Neural progenitor cell (in vitro differentiated cells): Measurements from ENCODE around the gene OCEL1. TPM values are rescaled to one million over a fixed set of nuclear protein-coding genes. Genes with fewer than 3 reads are reported as not detected.

Experiments
- DNase-seq: peaks from one replicate; pipeline ENCODE4 v3.0.0-alpha.2; 2016; ENCODE audit warnings: low spot score
- H2AFZ ChIP-seq: fragments of 200-600 bp; sonication (generic); replicated peaks from 2 replicates; pipeline ENCODE4 v1.6.1; 2016; ENCODE audit warnings: antibody characterized with exemption
- H3F3A ChIP-seq: fragments of 200-600 bp; sonication (generic); 2 replicates; pipeline ENCODE4 v1.6.1; 2016; ENCODE audit warnings: antibody characterized with exemption, low read depth
- H3K27ac ChIP-seq: fragments of 200-600 bp; sonication (generic); 2 replicates; pipeline ENCODE4 v1.5.1; 2016; ENCODE audit warnings: mild to moderate bottlenecking
- H3K27me3 ChIP-seq: fragments of 200-600 bp; sonication (generic); 2 replicates; pipeline ENCODE4 v1.6.1; 2016; ENCODE audit warnings: mild to moderate bottlenecking, moderate library complexity
- H3K36me3 ChIP-seq: fragments of 200-600 bp; sonication (generic); 2 replicates; pipeline ENCODE4 v1.5.1; 2016
- H3K4me1 ChIP-seq: fragments of 200-600 bp; sonication (generic); 2 replicates; pipeline ENCODE4 v1.6.1; 2016; ENCODE audit warnings: mixed run types
- H3K4me2 ChIP-seq: fragments of 200-600 bp; sonication (generic); 2 replicates; pipeline ENCODE4 v1.6.1; 2016
- H3K4me3 ChIP-seq: fragments of 200-600 bp; sonication (generic); 2 replicates; pipeline ENCODE4 v1.5.1; 2016
- H3K79me2 ChIP-seq: fragments of 200-600 bp; sonication (generic); 2 replicates; pipeline ENCODE4 v1.6.1; 2016; ENCODE audit warnings: low read depth
- H3K9ac ChIP-seq: fragments of 200-600 bp; sonication (generic); 2 replicates; pipeline ENCODE4 v1.6.1; 2016
- H3K9me3 ChIP-seq: fragments of 200-600 bp; sonication (generic); 2 replicates; pipeline ENCODE4 v1.5.1; 2016; ENCODE audit warnings: low read depth
- H4K20me1 ChIP-seq: fragments of 200-600 bp; sonication (generic); 2 replicates; pipeline ENCODE4 v1.6.1; 2016; ENCODE audit warnings: low read depth
- H3K27ac Mint-ChIP-seq: 3 replicates; pipeline ENCODE4 v1.8.0; 2021; ENCODE audit warnings: mixed read lengths
- H3K27me3 Mint-ChIP-seq: 2 replicates; pipeline ENCODE4 v1.8.0; 2022; ENCODE audit warnings: low read depth, mild to moderate bottlenecking, inconsistent platforms, moderate library complexity, mixed read lengths; ENCODE audit not compliant: insufficient read depth
- H3K36me3 Mint-ChIP-seq: 3 replicates; pipeline ENCODE4 v1.8.0; 2021; ENCODE audit warnings: mixed read lengths
- H3K4me1 Mint-ChIP-seq: 3 replicates; pipeline ENCODE4 v1.8.0; 2021; ENCODE audit warnings: mixed read lengths
- H3K4me3 Mint-ChIP-seq: 3 replicates; pipeline ENCODE4 v1.8.0; 2021; ENCODE audit warnings: mild to moderate bottlenecking, moderate library complexity, mixed read lengths
- H3K9me3 Mint-ChIP-seq: 3 replicates; pipeline ENCODE4 v1.8.0; 2020; ENCODE audit warnings: mixed read lengths
- EZH2 ChIP-seq: fragments of 200-600 bp; sonication (generic); IDR thresholded peaks from 2 replicates; pipeline ENCODE4 v1.6.1; 2017; ENCODE audit warnings: antibody characterized with exemption, mild to moderate bottlenecking, moderate library complexity
- EZH2phosphoT487 ChIP-seq: fragments of 200-600 bp; sonication (generic); IDR thresholded peaks from 2 replicates; pipeline ENCODE4 v1.6.1; 2017; ENCODE audit warnings: antibody characterized with exemption
- total RNA-seq: library from RNA; depleted of rRNA; stranded (reverse); fragments of >200 nt; gene quantifications from 2 replicates; pipeline ENCODE4 v1.2.3, GENCODE V29; 2015; ENCODE audit warnings: low replicate concordance
- TF ChIP-seq, protein P1 (sequence below): fragments of 200-600 bp; sonication (generic); IDR thresholded peaks from 2 replicates; pipeline ENCODE4 v1.5.1; 2017; ENCODE audit warnings: antibody characterized with exemption, mild to moderate bottlenecking

Gene OCEL1
- total RNA-seq, 1 donor from 2014 or later, result 4.6 TPM

GRCh38 chr19:17200408-17201079 is 25.5 kb upstream of the OCEL1 start:
- H3K4me3 ChIP-seq, result no peak overlapping the region
- H3K27ac Mint-ChIP-seq, result no peak overlapping the region

DNA sequence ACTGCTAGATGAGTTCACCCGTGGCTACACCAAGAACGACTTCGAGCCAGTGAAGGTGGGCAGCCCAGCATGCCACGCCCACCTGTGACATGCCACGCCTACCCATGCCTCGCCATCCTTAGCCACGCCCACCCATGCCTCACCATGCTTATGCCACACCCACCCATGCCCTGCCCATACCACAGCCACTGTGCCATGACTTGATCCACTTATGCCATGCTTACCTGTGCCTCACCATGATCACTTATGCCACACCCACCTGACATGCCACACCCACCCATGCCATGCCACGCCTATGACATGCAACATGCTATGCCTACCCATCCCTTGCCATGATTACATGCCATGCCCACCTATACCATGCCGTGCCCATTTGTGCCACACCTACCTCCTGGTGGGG is 23.8 kb upstream of the OCEL1 start:
- no peaks in the 10 kb centered on the region for H3K27me3 ChIP-seq
- peaks cover 9% of the 10 kb centered on the region for H3K27me3 Mint-ChIP-seq
- H3K4me3 Mint-ChIP-seq, result no peak overlapping the region
- H3K4me1 ChIP-seq, result no peaks in the 10 kb centered on the region
- TF ChIP-seq EZH2phosphoT487 (no peak), EZH2 (no peak)
- TF ChIP-seq, protein P1, sequence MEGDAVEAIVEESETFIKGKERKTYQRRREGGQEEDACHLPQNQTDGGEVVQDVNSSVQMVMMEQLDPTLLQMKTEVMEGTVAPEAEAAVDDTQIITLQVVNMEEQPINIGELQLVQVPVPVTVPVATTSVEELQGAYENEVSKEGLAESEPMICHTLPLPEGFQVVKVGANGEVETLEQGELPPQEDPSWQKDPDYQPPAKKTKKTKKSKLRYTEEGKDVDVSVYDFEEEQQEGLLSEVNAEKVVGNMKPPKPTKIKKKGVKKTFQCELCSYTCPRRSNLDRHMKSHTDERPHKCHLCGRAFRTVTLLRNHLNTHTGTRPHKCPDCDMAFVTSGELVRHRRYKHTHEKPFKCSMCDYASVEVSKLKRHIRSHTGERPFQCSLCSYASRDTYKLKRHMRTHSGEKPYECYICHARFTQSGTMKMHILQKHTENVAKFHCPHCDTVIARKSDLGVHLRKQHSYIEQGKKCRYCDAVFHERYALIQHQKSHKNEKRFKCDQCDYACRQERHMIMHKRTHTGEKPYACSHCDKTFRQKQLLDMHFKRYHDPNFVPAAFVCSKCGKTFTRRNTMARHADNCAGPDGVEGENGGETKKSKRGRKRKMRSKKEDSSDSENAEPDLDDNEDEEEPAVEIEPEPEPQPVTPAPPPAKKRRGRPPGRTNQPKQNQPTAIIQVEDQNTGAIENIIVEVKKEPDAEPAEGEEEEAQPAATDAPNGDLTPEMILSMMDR, result no peak
- H4K20me1 ChIP-seq, result no peaks in the 10 kb centered on the region
- H3K4me3 ChIP-seq, result no peak overlapping the region
- H2AFZ ChIP-seq, result no peak overlapping the region
- peaks cover 37% of the 10 kb centered on the region for H3K36me3 Mint-ChIP-seq
- H3K9ac ChIP-seq, result no peak overlapping the region
- no peaks in the 10 kb centered on the region for H3K36me3 ChIP-seq
- H3K9me3 Mint-ChIP-seq, result no peaks in the 10 kb centered on the region
- H3K4me2 ChIP-seq, result no peak overlapping the region
- H3K79me2 ChIP-seq, result no peaks in the 10 kb centered on the region
- DNase-seq, result no peak
- H3K27ac Mint-ChIP-seq, result no peak overlapping the region
- H3K4me1 Mint-ChIP-seq, result peaks cover 2% of the 10 kb centered on the region
- no peaks in the 10 kb centered on the region for H3F3A ChIP-seq
- H3K9me3 ChIP-seq, result no peaks in the 10 kb centered on the region
- no peak overlapping the region for H3K27ac ChIP-seq

More at GRCh38 chr19:17200408-17201079, 25.5 kb upstream of the OCEL1 start:
- no peaks in the 10 kb centered on the region for H3K79me2 ChIP-seq
- TF ChIP-seq, protein P1, result no peak
- TF ChIP-seq EZH2 (no peak), EZH2phosphoT487 (no peak)
- H3K4me2 ChIP-seq, result no peak overlapping the region
- Mint-ChIP-seq H3K27me3 (peaks cover 11% of the 10 kb centered on the region), H3K4me1 (no peaks in the 10 kb centered on the region), H3K9me3 (no peaks in the 10 kb centered on the region), H3K4me3 (no peak overlapping the region), H3K36me3 (peaks cover 42% of the 10 kb centered on the region)
- H3K27ac ChIP-seq, result no peak overlapping the region
- no peaks in the 10 kb centered on the region for H3K4me1 ChIP-seq
- no peak overlapping the region for H3K9ac ChIP-seq
- no peaks in the 10 kb centered on the region for H3K9me3 ChIP-seq
- no peak overlapping the region for H2AFZ ChIP-seq
- H3K36me3 ChIP-seq, result no peaks in the 10 kb centered on the region
- no peaks in the 10 kb centered on the region for H3F3A ChIP-seq
- no peaks in the 10 kb centered on the region for H4K20me1 ChIP-seq
- DNase-seq, result no peak
- H3K27me3 ChIP-seq, result no peaks in the 10 kb centered on the region

DNA sequence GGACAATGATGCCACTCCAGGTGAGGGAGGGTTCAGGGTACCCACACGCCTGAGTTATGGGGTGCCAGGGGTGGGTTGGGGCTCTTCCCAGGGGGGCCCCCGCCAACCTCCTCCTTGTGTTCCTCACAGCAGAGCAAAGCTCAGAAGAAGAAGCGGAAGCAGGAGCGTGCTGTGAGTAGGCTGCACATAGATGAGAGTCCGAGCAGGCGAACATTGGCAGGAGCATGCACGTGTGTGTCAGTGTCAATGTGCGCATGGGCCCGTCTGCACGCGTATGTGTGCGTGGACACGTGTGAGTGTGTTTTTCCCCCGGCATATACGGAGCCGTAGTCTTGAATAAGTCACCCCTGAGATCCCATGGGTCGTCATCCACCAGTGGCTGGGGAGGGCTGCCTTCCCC is 23.3 kb upstream of the OCEL1 start:
- no peak overlapping the region for H3K27ac Mint-ChIP-seq
- TF ChIP-seq EZH2phosphoT487, result no peak
- TF ChIP-seq, protein P1, result no peak
- TF ChIP-seq EZH2, result no peak
- Histone ChIP-seq H2AFZ (no peak overlapping the region), H3F3A (no peaks in the 10 kb centered on the region), H3K27me3 (no peaks in the 10 kb centered on the region), H3K4me1 (no peaks in the 10 kb centered on the region), H4K20me1 (no peaks in the 10 kb centered on the region), H3K9me3 (no peaks in the 10 kb centered on the region), H3K36me3 (no peaks in the 10 kb centered on the region), H3K4me3 (no peak overlapping the region), H3K27ac (no peak overlapping the region), H3K9ac (no peak overlapping the region), H3K4me2 (no peak overlapping the region), H3K79me2 (no peaks in the 10 kb centered on the region)
- no peaks in the 10 kb centered on the region for H3K9me3 Mint-ChIP-seq
- peaks cover 36% of the 10 kb centered on the region for H3K36me3 Mint-ChIP-seq
- peaks cover 2% of the 10 kb centered on the region for H3K4me1 Mint-ChIP-seq
- peaks cover 9% of the 10 kb centered on the region for H3K27me3 Mint-ChIP-seq
- no peak overlapping the region for H3K4me3 Mint-ChIP-seq
- no peak for DNase-seq
